ENCODE results near the gene SMARCC1.

DNA sequence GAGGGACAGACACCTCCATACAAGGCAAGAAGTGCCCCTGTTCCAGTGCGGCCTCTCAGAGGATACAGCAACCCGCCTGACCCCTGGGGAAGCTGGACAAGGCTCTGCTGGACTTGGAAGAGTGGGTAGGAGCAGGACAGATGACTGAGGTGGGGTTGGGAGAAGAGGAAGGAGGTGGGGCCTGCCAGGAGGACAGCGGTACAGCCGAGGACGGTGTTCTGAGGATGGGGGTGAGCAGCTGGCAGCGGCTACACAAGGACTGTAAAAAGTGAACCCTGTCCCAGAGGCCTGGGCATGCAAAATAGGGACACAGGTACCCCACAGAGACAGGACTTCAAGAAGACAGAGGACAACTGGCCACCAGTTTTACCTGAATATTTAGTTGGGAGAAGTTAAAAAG lies 244.7 kb downstream of the SMARCC1 start:
- TF ChIP-seq, protein P1, sequence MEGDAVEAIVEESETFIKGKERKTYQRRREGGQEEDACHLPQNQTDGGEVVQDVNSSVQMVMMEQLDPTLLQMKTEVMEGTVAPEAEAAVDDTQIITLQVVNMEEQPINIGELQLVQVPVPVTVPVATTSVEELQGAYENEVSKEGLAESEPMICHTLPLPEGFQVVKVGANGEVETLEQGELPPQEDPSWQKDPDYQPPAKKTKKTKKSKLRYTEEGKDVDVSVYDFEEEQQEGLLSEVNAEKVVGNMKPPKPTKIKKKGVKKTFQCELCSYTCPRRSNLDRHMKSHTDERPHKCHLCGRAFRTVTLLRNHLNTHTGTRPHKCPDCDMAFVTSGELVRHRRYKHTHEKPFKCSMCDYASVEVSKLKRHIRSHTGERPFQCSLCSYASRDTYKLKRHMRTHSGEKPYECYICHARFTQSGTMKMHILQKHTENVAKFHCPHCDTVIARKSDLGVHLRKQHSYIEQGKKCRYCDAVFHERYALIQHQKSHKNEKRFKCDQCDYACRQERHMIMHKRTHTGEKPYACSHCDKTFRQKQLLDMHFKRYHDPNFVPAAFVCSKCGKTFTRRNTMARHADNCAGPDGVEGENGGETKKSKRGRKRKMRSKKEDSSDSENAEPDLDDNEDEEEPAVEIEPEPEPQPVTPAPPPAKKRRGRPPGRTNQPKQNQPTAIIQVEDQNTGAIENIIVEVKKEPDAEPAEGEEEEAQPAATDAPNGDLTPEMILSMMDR (IDR thresholded peaks at IDR 0.05) = no peak
- no peak for TF ChIP-seq POLR2A (IDR thresholded peaks at IDR 0.05)
